HepG2 (cell line): ENCODE measurements around the gene TBKBP1. TPM values are rescaled to one million over a fixed set of nuclear protein-coding genes. Genes with fewer than 3 reads are reported as not detected.

Experiments
- ATM ChIP-seq: fragments of 450-650 bp; IDR thresholded peaks from 2 replicates; pipeline ENCODE4 v1.7.1; 2017; ENCODE audit warnings: mild to moderate bottlenecking, borderline replicate concordance
- BCL3 ChIP-seq: sonication (generic); formaldehyde crosslinking; IDR thresholded peaks from 2 replicates; pipeline ENCODE4 v1.5.1; 2020; ENCODE audit warnings: mild to moderate bottlenecking, missing genetic modification reagents, moderate library complexity
- CCAR2 ChIP-seq: fragments of 200-400 bp; formaldehyde crosslinking; optimal IDR thresholded peaks from 2 replicates; pipeline ENCODE3; 2018; ENCODE audit warnings: low read depth, mild to moderate bottlenecking, low read length, moderate library complexity
- DRAP1 ChIP-seq: IDR thresholded peaks from 2 replicates; pipeline ENCODE4 v1.6.1; 2016; ENCODE audit warnings: missing genetic modification reagents, missing compliant biosample characterization
- FOXA1 ChIP-seq, 2 experiments: fragments of 450-650 bp in 1 of 2; sonication (generic) in 1 of 2; formaldehyde crosslinking in 1 of 2; IDR thresholded peaks; 2 replicates each; pipeline versions ENCODE4 v1.4.0 to v1.6.1; 2016 to 2020; ENCODE audit warnings: missing genetic modification reagents in 1 of 2
- MIXL1 ChIP-seq: IDR thresholded peaks from 2 replicates; pipeline ENCODE4 v1.6.1; 2016
- NR2F1 ChIP-seq, 2 experiments: fragments of 450-650 bp in 1 of 2; formaldehyde crosslinking in 1 of 2; IDR thresholded peaks; 2 replicates each; pipeline versions ENCODE4 v1.5.0 to v1.6.1; 2016 to 2020; ENCODE audit warnings: mild to moderate bottlenecking in 1 of 2, missing compliant biosample characterization in 1 of 2, missing genetic modification reagents in 1 of 2, moderate library complexity in 1 of 2
- PHF21A ChIP-seq: sonication (generic); formaldehyde crosslinking; IDR thresholded peaks from 2 replicates; pipeline ENCODE4 v1.5.0; 2020; ENCODE audit warnings: mild to moderate bottlenecking, missing genetic modification reagents
- POLR2A ChIP-seq, 2 experiments: IDR thresholded peaks; 2 replicates each; pipeline ENCODE4 v1.6.1; 2011; ENCODE audit warnings: low read depth in 2 of 2, low read length in 2 of 2, mild to moderate bottlenecking in 1 of 2, moderate library complexity in 1 of 2; ENCODE audit not compliant: insufficient read depth in 1 of 2
- POLR2AphosphoS5 ChIP-seq: IDR thresholded peaks from 2 replicates; pipeline ENCODE4 v1.6.1; 2012; ENCODE audit warnings: low read depth, low read length
- SMYD3 ChIP-seq: sonication (generic); formaldehyde crosslinking; IDR thresholded peaks from 2 replicates; pipeline ENCODE4 v1.8.1; 2023; ENCODE audit warnings: mild to moderate bottlenecking, missing genetic modification reagents
- SNAPC2 ChIP-seq: sonication (generic); formaldehyde crosslinking; IDR thresholded peaks from 2 replicates; pipeline ENCODE4 v1.8.1; 2022; ENCODE audit warnings: mild to moderate bottlenecking, missing genetic modification reagents
- SOX13 ChIP-seq, 3 experiments: fragments of 450-650 bp in 1 of 3; sonication (generic) in 1 of 3; formaldehyde crosslinking in 1 of 3; IDR thresholded peaks in 2 of 3; conservative IDR thresholded peaks in 1 of 3; 2 replicates each; pipeline versions ENCODE4 v1.5.0 to v1.6.1; 2016 to 2020; ENCODE audit warnings: antibody characterized with exemption in 1 of 3, mild to moderate bottlenecking in 1 of 3, missing compliant biosample characterization in 1 of 3, missing genetic modification reagents in 1 of 3, moderate library complexity in 1 of 3
- ZNF207 ChIP-seq: fragments of 450-650 bp; IDR thresholded peaks from 2 replicates; pipeline ENCODE4 v1.6.1; 2016; ENCODE audit warnings: antibody characterized with exemption, borderline replicate concordance
- ZNF335 ChIP-seq: sonication (generic); formaldehyde crosslinking; IDR thresholded peaks from 2 replicates; pipeline ENCODE4 v1.4.0; 2020; ENCODE audit warnings: missing genetic modification reagents
- ZNF441 ChIP-seq: sonication (generic); formaldehyde crosslinking; IDR thresholded peaks from 2 replicates; pipeline ENCODE4 v1.7.0; 2021; ENCODE audit warnings: missing genetic modification reagents, borderline replicate concordance
- ZNF510 ChIP-seq: sonication (generic); formaldehyde crosslinking; IDR thresholded peaks from 2 replicates; pipeline ENCODE4 v1.4.0; 2020; ENCODE audit warnings: low read depth, mild to moderate bottlenecking, missing genetic modification reagents
- ZNF75D ChIP-seq: sonication (generic); formaldehyde crosslinking; IDR thresholded peaks from 2 replicates; pipeline ENCODE4 v1.8.1; 2023; ENCODE audit warnings: missing genetic modification reagents, mild to moderate bottlenecking, borderline replicate concordance
- polyA plus RNA-seq, 8 experiments: library from polyadenylated mRNA; depleted of rRNA in 3 of 8; stranded (reverse) in 7 of 8; unstranded in 1 of 8; fragments of >200 nt; fragmentation: Illumina TruSeq in 4 of 8; extraction: Trizol in 4 of 8; gene quantifications; 2 replicates each; pipeline versions ENCODE4 v1.2.1 to v1.2.3, GENCODE V29; 2011 to 2016; ENCODE audit warnings: low read depth in 4 of 8, missing spikeins in 1 of 8, mixed read lengths in 1 of 8; ENCODE audit not compliant: insufficient read depth in 1 of 8
- total RNA-seq, 5 experiments: library from RNA; depleted of rRNA; stranded (reverse); fragments of >200 nt; fragmentation: Illumina TruSeq; extraction: Trizol; gene quantifications; 2 replicates each; pipeline ENCODE4 v1.2.3, GENCODE V29; 2016; ENCODE audit warnings: low read depth in 1 of 5
- TF ChIP-seq, protein P1 (sequence below): IDR thresholded peaks from 2 replicates; pipeline ENCODE4 v1.6.1; 2016; ENCODE audit warnings: low read depth, control low read depth
- TF ChIP-seq, protein P2 (sequence below): sonication (generic); formaldehyde crosslinking; IDR thresholded peaks from 2 replicates; pipeline ENCODE4 v1.9.0; 2022; ENCODE audit warnings: missing genetic modification reagents, mild to moderate bottlenecking, borderline replicate concordance
- TF ChIP-seq, protein P3 (sequence below): sonication (generic); formaldehyde crosslinking; IDR thresholded peaks from 2 replicates; pipeline ENCODE4 v1.5.0; 2020; ENCODE audit warnings: mild to moderate bottlenecking, missing genetic modification reagents, moderate library complexity

TBKBP1 gene
- total and polyA plus RNA-seq, 2 of the 13 experiments (the other 11 are each of a cell fraction or from before 2014, with no cell fraction given), result 2.6 to 7.0 TPM

DNA sequence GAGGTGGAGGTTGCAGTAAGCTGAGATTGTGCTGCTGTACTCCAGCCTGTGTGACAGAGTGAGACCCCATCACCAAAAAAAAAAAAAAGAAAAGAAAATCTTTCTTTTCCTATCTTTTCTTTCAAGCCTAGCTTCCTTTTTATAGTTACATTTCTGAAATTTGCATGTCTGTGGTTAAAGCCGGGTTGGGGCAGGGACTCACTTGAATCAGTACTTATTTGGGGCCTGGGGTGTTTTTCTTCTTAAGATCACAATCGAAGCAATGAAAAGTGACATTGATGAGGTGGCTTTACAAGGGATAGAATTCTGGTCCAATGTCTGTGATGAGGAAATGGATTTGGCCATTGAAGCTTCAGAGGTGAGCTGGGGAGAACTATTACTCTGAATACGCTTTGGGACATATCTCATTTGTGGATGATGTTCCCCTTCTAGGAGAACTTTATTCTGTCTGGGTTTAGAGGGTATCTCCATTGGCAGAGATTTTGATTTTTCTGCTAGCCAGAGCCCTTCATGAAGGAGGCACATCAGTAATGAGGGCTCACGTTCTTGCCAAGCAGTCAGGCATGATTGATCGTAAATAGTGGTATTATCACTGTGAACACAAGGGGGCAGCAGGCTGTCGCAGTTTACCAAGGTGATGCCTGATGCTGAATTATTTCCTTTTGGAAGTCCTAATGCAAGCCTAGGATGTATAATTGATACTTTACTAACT lies 29.9 kb upstream of the TBKBP1 start (continued):
- TF ChIP-seq NR2F1 (CRISPR knock-in tag; IDR thresholded peaks at IDR 0.05) (no peak), SOX13 (IDR thresholded peaks at IDR 0.05) (no peak), SOX13 (CRISPR knock-in tag; conservative IDR thresholded peaks at IDR 0.05 in 1 of 2, IDR thresholded peaks at IDR 0.05 in 1 of 2) (no peak), DRAP1 (CRISPR knock-in tag) (no peak), POLR2AphosphoS5 (0 out of 2 replicates have a peak, but pooled peaks have one; percentile 14), ZNF441 (no peak), FOXA1 (IDR thresholded peaks at IDR 0.05) (no peak), FOXA1 (CRISPR knock-in tag; IDR thresholded peaks at IDR 0.05) (peak; percentile 60), CCAR2 (no peak), PHF21A (no peak), ZNF207 (no peak), ZNF75D (CRISPR knock-in tag) (no peak), SNAPC2 (CRISPR knock-in tag) (no peak), SMYD3 (CRISPR knock-in tag) (no peak), BCL3 (no peak), POLR2A (IDR thresholded peaks at IDR 0.05; ENCODE audit: insufficient read depth in 1 of 2, low read depth in 2 of 2, low read length in 2 of 2) (no peak), ZNF335 (CRISPR knock-in tag) (no peak), ZNF510 (no peak), ATM (no peak), MIXL1 (CRISPR knock-in tag) (peak; percentile 61; the same call in 1 of the 2 replicates)
- TF ChIP-seq, protein P1, sequence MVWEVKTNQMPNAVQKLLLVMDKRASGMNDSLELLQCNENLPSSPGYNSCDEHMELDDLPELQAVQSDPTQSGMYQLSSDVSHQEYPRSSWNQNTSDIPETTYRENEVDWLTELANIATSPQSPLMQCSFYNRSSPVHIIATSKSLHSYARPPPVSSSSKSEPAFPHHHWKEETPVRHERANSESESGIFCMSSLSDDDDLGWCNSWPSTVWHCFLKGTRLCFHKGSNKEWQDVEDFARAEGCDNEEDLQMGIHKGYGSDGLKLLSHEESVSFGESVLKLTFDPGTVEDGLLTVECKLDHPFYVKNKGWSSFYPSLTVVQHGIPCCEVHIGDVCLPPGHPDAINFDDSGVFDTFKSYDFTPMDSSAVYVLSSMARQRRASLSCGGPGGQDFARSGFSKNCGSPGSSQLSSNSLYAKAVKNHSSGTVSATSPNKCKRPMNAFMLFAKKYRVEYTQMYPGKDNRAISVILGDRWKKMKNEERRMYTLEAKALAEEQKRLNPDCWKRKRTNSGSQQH (CRISPR knock-in tag), result no peak
- TF ChIP-seq, protein P2, sequence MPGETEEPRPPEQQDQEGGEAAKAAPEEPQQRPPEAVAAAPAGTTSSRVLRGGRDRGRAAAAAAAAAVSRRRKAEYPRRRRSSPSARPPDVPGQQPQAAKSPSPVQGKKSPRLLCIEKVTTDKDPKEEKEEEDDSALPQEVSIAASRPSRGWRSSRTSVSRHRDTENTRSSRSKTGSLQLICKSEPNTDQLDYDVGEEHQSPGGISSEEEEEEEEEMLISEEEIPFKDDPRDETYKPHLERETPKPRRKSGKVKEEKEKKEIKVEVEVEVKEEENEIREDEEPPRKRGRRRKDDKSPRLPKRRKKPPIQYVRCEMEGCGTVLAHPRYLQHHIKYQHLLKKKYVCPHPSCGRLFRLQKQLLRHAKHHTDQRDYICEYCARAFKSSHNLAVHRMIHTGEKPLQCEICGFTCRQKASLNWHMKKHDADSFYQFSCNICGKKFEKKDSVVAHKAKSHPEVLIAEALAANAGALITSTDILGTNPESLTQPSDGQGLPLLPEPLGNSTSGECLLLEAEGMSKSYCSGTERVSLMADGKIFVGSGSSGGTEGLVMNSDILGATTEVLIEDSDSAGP, result no peak
- TF ChIP-seq, protein P3, sequence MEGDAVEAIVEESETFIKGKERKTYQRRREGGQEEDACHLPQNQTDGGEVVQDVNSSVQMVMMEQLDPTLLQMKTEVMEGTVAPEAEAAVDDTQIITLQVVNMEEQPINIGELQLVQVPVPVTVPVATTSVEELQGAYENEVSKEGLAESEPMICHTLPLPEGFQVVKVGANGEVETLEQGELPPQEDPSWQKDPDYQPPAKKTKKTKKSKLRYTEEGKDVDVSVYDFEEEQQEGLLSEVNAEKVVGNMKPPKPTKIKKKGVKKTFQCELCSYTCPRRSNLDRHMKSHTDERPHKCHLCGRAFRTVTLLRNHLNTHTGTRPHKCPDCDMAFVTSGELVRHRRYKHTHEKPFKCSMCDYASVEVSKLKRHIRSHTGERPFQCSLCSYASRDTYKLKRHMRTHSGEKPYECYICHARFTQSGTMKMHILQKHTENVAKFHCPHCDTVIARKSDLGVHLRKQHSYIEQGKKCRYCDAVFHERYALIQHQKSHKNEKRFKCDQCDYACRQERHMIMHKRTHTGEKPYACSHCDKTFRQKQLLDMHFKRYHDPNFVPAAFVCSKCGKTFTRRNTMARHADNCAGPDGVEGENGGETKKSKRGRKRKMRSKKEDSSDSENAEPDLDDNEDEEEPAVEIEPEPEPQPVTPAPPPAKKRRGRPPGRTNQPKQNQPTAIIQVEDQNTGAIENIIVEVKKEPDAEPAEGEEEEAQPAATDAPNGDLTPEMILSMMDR (CRISPR knock-in tag), result peak; percentile 87
